ENCODE measurements around the gene MMS22L.

GRCh38 chr6:97292671-97293070 lies 9.7 kb upstream of the MMS22L start:
- TF ChIP-seq POLR2AphosphoS5 (IDR thresholded peaks at IDR 0.05; ENCODE audit: low read depth, low read length) = no peak
- TF ChIP-seq, protein P1, sequence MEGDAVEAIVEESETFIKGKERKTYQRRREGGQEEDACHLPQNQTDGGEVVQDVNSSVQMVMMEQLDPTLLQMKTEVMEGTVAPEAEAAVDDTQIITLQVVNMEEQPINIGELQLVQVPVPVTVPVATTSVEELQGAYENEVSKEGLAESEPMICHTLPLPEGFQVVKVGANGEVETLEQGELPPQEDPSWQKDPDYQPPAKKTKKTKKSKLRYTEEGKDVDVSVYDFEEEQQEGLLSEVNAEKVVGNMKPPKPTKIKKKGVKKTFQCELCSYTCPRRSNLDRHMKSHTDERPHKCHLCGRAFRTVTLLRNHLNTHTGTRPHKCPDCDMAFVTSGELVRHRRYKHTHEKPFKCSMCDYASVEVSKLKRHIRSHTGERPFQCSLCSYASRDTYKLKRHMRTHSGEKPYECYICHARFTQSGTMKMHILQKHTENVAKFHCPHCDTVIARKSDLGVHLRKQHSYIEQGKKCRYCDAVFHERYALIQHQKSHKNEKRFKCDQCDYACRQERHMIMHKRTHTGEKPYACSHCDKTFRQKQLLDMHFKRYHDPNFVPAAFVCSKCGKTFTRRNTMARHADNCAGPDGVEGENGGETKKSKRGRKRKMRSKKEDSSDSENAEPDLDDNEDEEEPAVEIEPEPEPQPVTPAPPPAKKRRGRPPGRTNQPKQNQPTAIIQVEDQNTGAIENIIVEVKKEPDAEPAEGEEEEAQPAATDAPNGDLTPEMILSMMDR (CRISPR knock-in tag; IDR thresholded peaks at IDR 0.05) = no peak
- TF ChIP-seq RFX5 (IDR thresholded peaks at IDR 0.05; ENCODE audit: low read depth, low read length) = no peak
- TF ChIP-seq SAFB2 (CRISPR knock-in tag; IDR thresholded peaks at IDR 0.05; ENCODE audit: borderline replicate concordance, low read depth) = no peak
- no peak for TF ChIP-seq RFX1 (IDR thresholded peaks at IDR 0.05)
- no peak for TF ChIP-seq CHD2 (IDR thresholded peaks at IDR 0.05; ENCODE audit: low read depth, low read length)
- no peak for TF ChIP-seq YEATS4 (CRISPR knock-in tag; IDR thresholded peaks at IDR 0.05; ENCODE audit: borderline replicate concordance)
- no peak for TF ChIP-seq E2F1 (CRISPR knock-in tag; IDR thresholded peaks at IDR 0.05)
- no peak for TF ChIP-seq RNF2 (conservative IDR thresholded peaks at IDR 0.05; ENCODE audit: low read depth)

All from HepG2 (cell line).